ENCODE data around the gene KRT77.

DNA sequence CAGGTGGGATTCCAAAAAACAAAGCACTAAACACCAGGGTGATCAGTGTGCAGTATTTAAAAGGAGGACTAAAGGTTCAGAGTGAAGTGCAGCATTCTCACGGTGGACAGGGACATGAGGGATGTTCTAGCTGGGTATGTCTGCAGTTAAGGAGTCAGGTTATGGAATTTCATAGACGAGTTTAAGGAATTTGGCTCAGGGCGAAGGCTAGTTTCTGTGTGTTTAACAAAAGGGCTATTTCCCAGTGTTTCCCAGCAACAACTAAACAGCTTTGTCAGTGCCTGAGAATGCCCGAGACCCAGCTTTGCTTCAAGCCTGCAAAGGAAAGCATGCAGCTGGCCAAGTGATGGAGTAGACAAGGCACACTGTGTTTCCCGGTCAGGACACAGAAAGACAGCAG lies 30.1 kb downstream of the KRT77 start:
- no peak for TF ChIP-seq ZNF274 (IDR thresholded peaks at IDR 0.05; ENCODE audit: low read depth, low read length)
- TF ChIP-seq YY1 (IDR thresholded peaks at IDR 0.05; ENCODE audit: insufficient read depth, insufficient read length), result no peak
- no peak for TF ChIP-seq SUZ12 (IDR thresholded peaks at IDR 0.05; ENCODE audit: extremely low read depth, insufficient read depth, insufficient read length)
